AG04449 (cell line): Measurements from ENCODE around the gene BHLHE41.

Experiments
- CTCF ChIA-PET: fragments of 350-600 bp; formaldehyde crosslinking; extraction: SDS; loops from one replicate; lab custom pipeline; 2021; ENCODE audit warnings: antibody characterized with exemption; lab: Yijun Ruan, JAX
- POLR2A ChIA-PET: fragments of 400-600, 350-600 bp; formaldehyde crosslinking; extraction: SDS; loops from one replicate; lab custom pipeline; 2020; ENCODE audit warnings: antibody characterized with exemption, inconsistent platforms; lab: Yijun Ruan, JAX
- DNase-seq: peaks from one replicate; pipeline ENCODE4 v3.0.0-alpha.2; 2010; ENCODE audit warnings: low read depth, low spot score
- H3K4me3 ChIP-seq: 2 replicates; pipeline ENCODE4 v1.5.1; 2011; ENCODE audit warnings: low read depth, mild to moderate bottlenecking, control low read depth, low read length
- TF ChIP-seq, protein P1 (sequence below): IDR thresholded peaks from one replicate; pipeline ENCODE4 v1.5.1; 2011; ENCODE audit warnings: mild to moderate bottlenecking, moderate library complexity, low read length, control low read depth, inconsistent platforms; ENCODE audit not compliant: insufficient read depth; ENCODE audit errors: missing control alignments

BHLHE41 gene

DNA sequence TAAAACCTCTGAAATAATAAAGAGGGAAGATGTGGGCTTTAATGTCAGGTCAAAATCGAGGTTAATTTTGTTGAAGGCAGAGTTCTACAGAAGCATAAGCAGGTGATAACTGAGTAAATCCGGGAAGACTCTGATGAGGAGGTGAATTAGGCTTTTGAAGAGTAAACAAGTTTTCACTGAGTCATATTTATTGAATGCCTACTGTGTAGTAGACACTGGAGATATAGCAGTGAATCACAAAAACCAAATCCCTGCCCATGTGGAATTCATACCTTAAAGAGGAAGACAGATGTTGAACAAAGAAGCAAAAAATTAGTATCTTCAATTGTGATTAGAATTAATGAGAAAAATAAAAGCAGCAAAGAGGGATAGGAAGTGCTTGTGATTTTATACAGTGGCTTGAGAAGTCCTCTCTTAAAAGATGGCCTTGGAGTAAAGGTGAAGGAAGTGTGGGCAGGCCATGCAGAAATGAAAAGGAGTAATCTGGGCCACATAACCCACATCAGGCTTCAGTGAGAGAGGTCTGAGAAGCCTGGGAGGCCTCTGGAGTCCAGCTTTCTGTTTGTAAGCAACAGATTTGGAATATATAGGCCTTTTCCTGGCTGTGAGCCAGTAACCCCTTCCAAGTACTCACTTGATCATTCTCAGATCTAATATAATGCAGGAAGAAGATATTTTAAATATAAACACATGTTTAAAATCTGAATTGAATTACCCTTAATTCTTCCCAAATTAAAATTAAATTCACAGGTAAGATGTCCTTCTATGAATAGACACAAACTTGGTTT, 46.7 kb downstream of the BHLHE41 start:
- CTCF ChIA-PET: interaction anchor here (1.0 kb wide), 1 partner anchor 9 kb away, joined by 3 read pairs; no protein-coding TSS in a partner anchor
- no peak for DNase-seq
- no peak overlapping the region for H3K4me3 ChIP-seq
- POLR2A ChIA-PET: no interaction called here
- TF ChIP-seq, protein P1, sequence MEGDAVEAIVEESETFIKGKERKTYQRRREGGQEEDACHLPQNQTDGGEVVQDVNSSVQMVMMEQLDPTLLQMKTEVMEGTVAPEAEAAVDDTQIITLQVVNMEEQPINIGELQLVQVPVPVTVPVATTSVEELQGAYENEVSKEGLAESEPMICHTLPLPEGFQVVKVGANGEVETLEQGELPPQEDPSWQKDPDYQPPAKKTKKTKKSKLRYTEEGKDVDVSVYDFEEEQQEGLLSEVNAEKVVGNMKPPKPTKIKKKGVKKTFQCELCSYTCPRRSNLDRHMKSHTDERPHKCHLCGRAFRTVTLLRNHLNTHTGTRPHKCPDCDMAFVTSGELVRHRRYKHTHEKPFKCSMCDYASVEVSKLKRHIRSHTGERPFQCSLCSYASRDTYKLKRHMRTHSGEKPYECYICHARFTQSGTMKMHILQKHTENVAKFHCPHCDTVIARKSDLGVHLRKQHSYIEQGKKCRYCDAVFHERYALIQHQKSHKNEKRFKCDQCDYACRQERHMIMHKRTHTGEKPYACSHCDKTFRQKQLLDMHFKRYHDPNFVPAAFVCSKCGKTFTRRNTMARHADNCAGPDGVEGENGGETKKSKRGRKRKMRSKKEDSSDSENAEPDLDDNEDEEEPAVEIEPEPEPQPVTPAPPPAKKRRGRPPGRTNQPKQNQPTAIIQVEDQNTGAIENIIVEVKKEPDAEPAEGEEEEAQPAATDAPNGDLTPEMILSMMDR: no peak
